DND-41 (cell line): ENCODE data around the gene NMNAT2.

Experiments used
- EZH2 ChIP-seq: IDR thresholded peaks from 3 replicates; pipeline ENCODE4 v1.6.1; 2012; ENCODE audit warnings: borderline replicate concordance, low read depth, mild to moderate bottlenecking, moderate library complexity, low read length, inconsistent platforms; ENCODE audit not compliant: severe bottlenecking
- TF ChIP-seq, protein P1 (sequence below): IDR thresholded peaks from 2 replicates; pipeline ENCODE4 v1.5.1; 2012; ENCODE audit warnings: borderline replicate concordance, low read length, moderate library complexity, mild to moderate bottlenecking; ENCODE audit not compliant: poor library complexity, severe bottlenecking; ENCODE audit errors: extremely low read depth

DNA sequence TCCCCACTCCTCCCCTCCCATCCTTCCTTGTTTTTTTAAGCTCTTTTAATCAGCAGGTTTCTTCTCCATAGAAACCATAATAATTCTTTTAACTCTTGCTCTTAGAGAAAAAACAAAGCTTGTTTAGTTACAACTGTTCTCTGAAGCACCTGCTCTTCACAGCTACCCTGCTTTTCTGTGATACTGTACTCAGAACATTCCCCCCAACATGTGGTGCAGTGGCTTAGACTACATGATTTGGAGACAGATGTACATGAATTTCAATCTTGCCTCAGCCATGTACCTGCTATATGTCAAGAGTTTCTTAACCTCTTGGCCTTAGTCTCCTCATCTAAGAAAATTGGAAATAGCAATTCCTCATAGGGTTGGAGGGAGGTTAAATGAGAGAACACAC, 198.6 kb downstream of the NMNAT2 start:
- no peak for TF ChIP-seq EZH2
- TF ChIP-seq, protein P1, sequence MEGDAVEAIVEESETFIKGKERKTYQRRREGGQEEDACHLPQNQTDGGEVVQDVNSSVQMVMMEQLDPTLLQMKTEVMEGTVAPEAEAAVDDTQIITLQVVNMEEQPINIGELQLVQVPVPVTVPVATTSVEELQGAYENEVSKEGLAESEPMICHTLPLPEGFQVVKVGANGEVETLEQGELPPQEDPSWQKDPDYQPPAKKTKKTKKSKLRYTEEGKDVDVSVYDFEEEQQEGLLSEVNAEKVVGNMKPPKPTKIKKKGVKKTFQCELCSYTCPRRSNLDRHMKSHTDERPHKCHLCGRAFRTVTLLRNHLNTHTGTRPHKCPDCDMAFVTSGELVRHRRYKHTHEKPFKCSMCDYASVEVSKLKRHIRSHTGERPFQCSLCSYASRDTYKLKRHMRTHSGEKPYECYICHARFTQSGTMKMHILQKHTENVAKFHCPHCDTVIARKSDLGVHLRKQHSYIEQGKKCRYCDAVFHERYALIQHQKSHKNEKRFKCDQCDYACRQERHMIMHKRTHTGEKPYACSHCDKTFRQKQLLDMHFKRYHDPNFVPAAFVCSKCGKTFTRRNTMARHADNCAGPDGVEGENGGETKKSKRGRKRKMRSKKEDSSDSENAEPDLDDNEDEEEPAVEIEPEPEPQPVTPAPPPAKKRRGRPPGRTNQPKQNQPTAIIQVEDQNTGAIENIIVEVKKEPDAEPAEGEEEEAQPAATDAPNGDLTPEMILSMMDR = no peak
